Smooth muscle cell (in vitro differentiated cells): Measurements from ENCODE around the gene CCR6. TPM values are rescaled to one million over a fixed set of nuclear protein-coding genes. Genes with fewer than 3 reads are reported as not detected.

Source experiments
- DNase-seq: peaks from one replicate; lab custom pipeline; 2025; ENCODE audit not compliant: unreplicated experiment; lab: John Stamatoyannopoulos, UW
- H2AFZ ChIP-seq: fragments of 200-600 bp; sonication (generic); 2 replicates; pipeline ENCODE4 v1.6.0; 2016; ENCODE audit warnings: antibody characterized with exemption, low read depth, mild to moderate bottlenecking
- H3F3A ChIP-seq: fragments of 200-600 bp; sonication (generic); 2 replicates; pipeline ENCODE4 v1.6.0; 2017; ENCODE audit warnings: antibody characterized with exemption, low read depth
- H3K27ac ChIP-seq: fragments of 200-600 bp; sonication (generic); 2 replicates; pipeline ENCODE4 v1.5.1; 2016; ENCODE audit warnings: low read depth, mild to moderate bottlenecking
- H3K27me3 ChIP-seq: fragments of 200-600 bp; sonication (generic); 2 replicates; pipeline ENCODE4 v1.6.1; 2016; ENCODE audit warnings: low read depth, mild to moderate bottlenecking
- H3K36me3 ChIP-seq: fragments of 200-600 bp; sonication (generic); 2 replicates; pipeline ENCODE4 v1.5.1; 2016; ENCODE audit warnings: low read depth
- H3K4me1 ChIP-seq: fragments of 200-600 bp; sonication (generic); 2 replicates; pipeline ENCODE4 v1.5.1; 2016; ENCODE audit warnings: low read depth
- H3K4me2 ChIP-seq: fragments of 200-600 bp; sonication (generic); 2 replicates; pipeline ENCODE4 v1.6.0; 2016; ENCODE audit warnings: mild to moderate bottlenecking
- H3K4me3 ChIP-seq: fragments of 200-600 bp; sonication (generic); 2 replicates; pipeline ENCODE4 v1.5.1; 2016; ENCODE audit warnings: mild to moderate bottlenecking
- H3K79me2 ChIP-seq: fragments of 200-600 bp; sonication (generic); 2 replicates; pipeline ENCODE4 v1.6.0; 2016; ENCODE audit warnings: low read depth, mild to moderate bottlenecking
- H3K9ac ChIP-seq: fragments of 200-600 bp; sonication (generic); 2 replicates; pipeline ENCODE4 v1.6.0; 2016; ENCODE audit warnings: low read depth
- H3K9me3 ChIP-seq: fragments of 200-600 bp; sonication (generic); replicated peaks from 2 replicates; pipeline ENCODE4 v1.5.1; 2016; ENCODE audit warnings: low read depth
- H4K20me1 ChIP-seq: fragments of 200-600 bp; sonication (generic); 2 replicates; pipeline ENCODE4 v1.6.0; 2016; ENCODE audit warnings: low read depth
- CTCF ChIP-seq: fragments of 200-600 bp; sonication (generic); IDR thresholded peaks from 2 replicates; pipeline ENCODE4 v1.5.1; 2017; ENCODE audit warnings: borderline replicate concordance, mild to moderate bottlenecking, antibody characterized with exemption; ENCODE audit not compliant: insufficient read depth, poor library complexity, severe bottlenecking
- WGBS: methylation state at CpG from one replicate; pipeline ENCODE4 v1.1.7; 2016; ENCODE audit warnings: low lambda C conversion rate; 5-methylcytosine and 5-hydroxymethylcytosine counted together
- polyA plus RNA-seq: library from polyadenylated mRNA; unstranded; fragments of >200 nt; fragmentation: Nextera tagmentation; extraction: Ambion mirVana; gene quantifications from 2 replicates; pipeline ENCODE4 v1.2.1, GENCODE V29; 2016
- total RNA-seq: library from RNA; depleted of rRNA; stranded (reverse); fragments of >200 nt; gene quantifications from 2 replicates; pipeline ENCODE4 v1.2.3, GENCODE V29; 2014

The CCR6 gene
- total and polyA plus RNA-seq, 2 experiments from 2014 or later: not detected

GRCh38 chr6:167097770-167098169 is 25.1 kb upstream of the CCR6 start:
- Histone ChIP-seq H3F3A (no peaks in the 10 kb centered on the region), H3K4me3 (no peak overlapping the region), H3K9me3 (no peaks in the 10 kb centered on the region), H3K79me2 (no peaks in the 10 kb centered on the region), H2AFZ (no peak overlapping the region), H4K20me1 (no peaks in the 10 kb centered on the region), H3K4me1 (no peaks in the 10 kb centered on the region), H3K27me3 (no peaks in the 10 kb centered on the region), H3K4me2 (no peak overlapping the region), H3K9ac (no peak overlapping the region), H3K36me3 (no peaks in the 10 kb centered on the region), H3K27ac (no peak overlapping the region)
- TF ChIP-seq CTCF: no peak
- 95% methylated on average over 23 of the region's 23 CpGs for WGBS
- no peak for DNase-seq

- H3K36me3 ChIP-seq: no peaks in the 10 kb centered on the region
- no peak overlapping the region for H3K4me3 ChIP-seq
- H3F3A ChIP-seq: no peaks in the 10 kb centered on the region
- 88% methylated on average over 4 of the region's 4 CpGs for WGBS
- no peaks in the 10 kb centered on the region for H3K9me3 ChIP-seq
- DNase-seq: no peak
- H3K4me2 ChIP-seq: no peak overlapping the region
- H3K79me2 ChIP-seq: no peaks in the 10 kb centered on the region
- H3K4me1 ChIP-seq: no peaks in the 10 kb centered on the region
- TF ChIP-seq CTCF: no peak
- no peak overlapping the region for H3K27ac ChIP-seq
- no peaks in the 10 kb centered on the region for H4K20me1 ChIP-seq
- no peak overlapping the region for H2AFZ ChIP-seq
- no peaks in the 10 kb centered on the region for H3K27me3 ChIP-seq
- H3K9ac ChIP-seq: no peak overlapping the region
These were observed 24.1 kb upstream of the CCR6 start for GRCh38 chr6:167098825-167099225.

GRCh38 chr6:167099707-167100106 is 23.2 kb upstream of the CCR6 start:
- Histone ChIP-seq H3F3A (no peaks in the 10 kb centered on the region), H3K9me3 (no peaks in the 10 kb centered on the region), H3K4me2 (no peak overlapping the region), H3K27me3 (no peaks in the 10 kb centered on the region), H3K27ac (no peak overlapping the region), H3K4me1 (no peaks in the 10 kb centered on the region), H3K9ac (no peak overlapping the region), H2AFZ (no peak overlapping the region), H3K79me2 (no peaks in the 10 kb centered on the region), H4K20me1 (no peaks in the 10 kb centered on the region), H3K36me3 (no peaks in the 10 kb centered on the region), H3K4me3 (no peak overlapping the region)
- WGBS: 91% methylated on average over 8 of the region's 8 CpGs
- DNase-seq: no peak
- no peak for TF ChIP-seq CTCF

- H4K20me1 ChIP-seq: no peaks in the 10 kb centered on the region
- no peak overlapping the region for H3K4me2 ChIP-seq
- 66% methylated on average over 10 of the region's 10 CpGs for WGBS
- no peak for TF ChIP-seq CTCF
- H3K4me1 ChIP-seq: no peaks in the 10 kb centered on the region
- no peak overlapping the region for H3K27ac ChIP-seq
- H3K36me3 ChIP-seq: no peaks in the 10 kb centered on the region
- H3K27me3 ChIP-seq: no peaks in the 10 kb centered on the region
- H3K9ac ChIP-seq: no peak overlapping the region
- H3K9me3 ChIP-seq: no peaks in the 10 kb centered on the region
- no peaks in the 10 kb centered on the region for H3K79me2 ChIP-seq
- no peak overlapping the region for H2AFZ ChIP-seq
- DNase-seq: no peak
- no peak overlapping the region for H3K4me3 ChIP-seq
- no peaks in the 10 kb centered on the region for H3F3A ChIP-seq
These were observed 22.6 kb upstream of the CCR6 start for GRCh38 chr6:167100241-167100674.
